Heart left ventricle (tissue), 16 donors: ENCODE data around the gene GGCX. TPM values are rescaled to one million over a fixed set of nuclear protein-coding genes. Genes with fewer than 3 reads are reported as not detected.

ENCODE experiments used
- ATAC-seq, 4 donors: fragments of 200-7000 bp; cut with Tn5 transposase; one replicate each; pipeline ENCODE4 v1.9.1; 2020 to 2022; ENCODE audit warnings: moderate library complexity in 4 of 4, mild to moderate bottlenecking in 3 of 4, moderate number of reproducible peaks in 1 of 4
- DNase-seq, 5 donors: peaks; one replicate each; pipeline ENCODE4 v3.0.0-alpha.2; 2020
- H3K27ac ChIP-seq, 12 donors: fragments of 200-600 bp; sonication (generic) in 4 of 12; one replicate each; pipeline versions ENCODE4 v1.5.0 to v1.8.0; 2016 to 2022; ENCODE audit warnings: mild to moderate bottlenecking in 2 of 12
- H3K27me3 ChIP-seq, 9 donors: fragments of 200-600 bp; sonication (generic) in 2 of 9; one replicate each; pipeline versions ENCODE4 v1.5.1 to v1.8.0; 2016 to 2022; ENCODE audit warnings: mild to moderate bottlenecking in 3 of 9
- H3K36me3 ChIP-seq, 9 donors: fragments of 200-600 bp; sonication (generic) in 2 of 9; one replicate each; pipeline versions ENCODE4 v1.5.0 to v1.8.0; 2018 to 2022; ENCODE audit warnings: mild to moderate bottlenecking in 2 of 9
- H3K4me1 ChIP-seq, 12 donors: fragments of 200-600 bp; sonication (generic) in 4 of 12; one replicate each; pipeline versions ENCODE4 v1.5.0 to v1.8.0; 2016 to 2022; ENCODE audit warnings: mild to moderate bottlenecking in 3 of 12
- H3K4me3 ChIP-seq, 12 donors: fragments of 200-600 bp; sonication (generic) in 4 of 12; one replicate each; pipeline versions ENCODE4 v1.5.0 to v1.8.0; 2017 to 2022; ENCODE audit warnings: mild to moderate bottlenecking in 9 of 12, moderate library complexity in 4 of 12
- H3K9me3 ChIP-seq, 12 donors: fragments of 200-600 bp; sonication (generic) in 4 of 12; one replicate each; pipeline versions ENCODE4 v1.5.0 to v1.8.0; 2016 to 2022; ENCODE audit warnings: mild to moderate bottlenecking in 1 of 12
- CTCF ChIP-seq, 12 donors: fragments of 200-600 bp; sonication (generic) in 4 of 12; IDR thresholded peaks; one replicate each; pipeline versions ENCODE4 v1.5.0 to v1.8.0; 2018 to 2022; ENCODE audit warnings: antibody characterized with exemption in 12 of 12, mild to moderate bottlenecking in 5 of 12
- POLR2A ChIP-seq, 2 donors: fragments of 450-650 bp; IDR thresholded peaks; one replicate each; pipeline ENCODE4 v1.6.1; 2017; ENCODE audit warnings: antibody characterized with exemption in 2 of 2, mild to moderate bottlenecking in 2 of 2, moderate library complexity in 2 of 2
- WGBS, 4 donors: extraction: QIAGEN DNeasy Blood & Tissue Kit in 2 of 4; methylation state at CpG; one replicate each; pipeline versions ENCODE4 v1.1.5 to v1.1.7; 2013 to 2018; 5-methylcytosine and 5-hydroxymethylcytosine counted together
- intact Hi-C, 10 donors: fragments of 100-400 bp; cut with DNase I; formaldehyde crosslinking; loops; one replicate each; pipeline versions ENCODE4 v1.11.1 to v1.14.2; 2022
- polyA plus RNA-seq, 2 donors: library from polyadenylated mRNA; stranded (reverse); fragments of 200-250 nt; gene quantifications; one replicate each; pipeline ENCODE4 v1.2.3, GENCODE V29; 2013
- total RNA-seq, 9 donors: library from RNA; depleted of rRNA in 2 of 9; stranded (reverse); fragments of >200 nt in 2 of 9; fragmentation: NEBNext Ultra II Directional in 3 of 9; extraction: Animal tissue kit (Norgen Biotek cat#: 25700) in 3 of 9; gene quantifications; one replicate each; pipeline versions ENCODE4 v1.1.0 to v1.2.4, GENCODE V29; 2016 to 2023
- donor health status: ischemic (EF 13 %, LVEDD 7.1; RV severe dilation, severe dysfunction).
- donor health status: healthy with polysubstance abuse.
- donor health status: DM: no; HTN: yes; CAD: no.
- donor health status: DM: no; HTN: no; CAD: no.
- donor health status: ischemic (EF 25% LVEDD 6.9; RV normal size, moderate dysfunction).
- donor health status: ischemic (EF 25% LVEDD 5.7; RV mildly dilated, moderate dysfunction).
- donor health status: healthy.
- donor health status: DM: yes; HTN: yes; CAD: no.
- donor health status: ischemic (EF 35%, LVEDD 5.7; RV mildly dilated, moderate dysfunction).
- donor health status: nonischemic (EF 11% LVEDD 7.7; RV severe dilation, severe dysfunction).
- donor health status: DM: yes; HTN: yes; CAD: no.
- donor health status: PGD.
- donor health status: ischemic (EF 29% LVEDD 5.4; RV normal size, mild dysfunction).
- donor health status: nonischemic (EF 23%, LVEDD 6.1; RV moderate dilation, normal function).

GGCX gene
- total and polyA plus RNA-seq, 11 donors, result 12.6 to 30.7 (median 20.8) TPM

GRCh38 chr2:85558160-85558559 lies 3.1 kb downstream of the GGCX start:
- Histone ChIP-seq H3K4me3 (no peak overlapping the region), H3K27ac (no peak overlapping the region), H3K36me3 (peaks cover 0 to 64% (median 53%) of the 10 kb centered on the region in 9 donors), H3K27me3 (no peaks in the 10 kb centered on the region), H3K9me3 (no peaks in the 10 kb centered on the region), H3K4me1 (peaks cover 0 to 27% (median 14%) of the 10 kb centered on the region in 12 donors)
- DNase-seq, result no peak
- WGBS, 4 donors, result 94 to 100% (median 95%) methylated on average over 1 of the region's 1 CpG
- TF ChIP-seq POLR2A (IDR thresholded peaks at IDR 0.05), result no peak
- TF ChIP-seq CTCF (IDR thresholded peaks at IDR 0.05), result no peak
- intact Hi-C loops, result loop anchor here in 1 of 10 donors (5.0 kb wide), 1 partner anchor 59 kb away; the partner anchor contains the start of gene USP39
- no peak for ATAC-seq

- no peaks in the 10 kb centered on the region for H3K9me3 ChIP-seq
- DNase-seq, result no peak
- no peak overlapping the region for H3K4me3 ChIP-seq
- WGBS, 4 donors, result 92 to 94% (median 93%) methylated on average over 5 of the region's 5 CpGs
- H3K27ac ChIP-seq, result no peak overlapping the region
- TF ChIP-seq POLR2A (IDR thresholded peaks at IDR 0.05), result no peak
- TF ChIP-seq CTCF (IDR thresholded peaks at IDR 0.05), result no peak
- no peaks in the 10 kb centered on the region for H3K27me3 ChIP-seq
- peaks cover 0 to 74% (median 63%) of the 10 kb centered on the region in 9 donors for H3K36me3 ChIP-seq
- peaks cover 0 to 26% (median 14%) of the 10 kb centered on the region in 12 donors for H3K4me1 ChIP-seq
- ATAC-seq, result no peak
- intact Hi-C loops, result loop anchor here in 1 of 10 donors (5.0 kb wide), 1 partner anchor 60 kb away; the partner anchor contains the start of gene USP39
These were observed 4.2 kb downstream of the GGCX start for GRCh38 chr2:85557130-85557529.

- no peaks in the 10 kb centered on the region for H3K9me3 ChIP-seq
- H3K4me1 ChIP-seq, result peaks cover 0 to 34% (median 4%) of the 10 kb centered on the region in 12 donors
- DNase-seq (no peak), ATAC-seq (no peak)
- no peaks in the 10 kb centered on the region for H3K27me3 ChIP-seq
- H3K27ac ChIP-seq, result no peak overlapping the region
- intact Hi-C loops, result loop anchor here in 2 of 10 donors (5.0 kb wide), 2 partner anchors 62 to 203 kb away; partner anchors contain the start of genes ELMOD3 (in 1 of the 2), RETSAT (in 1 of the 2) and USP39 (in 1 of the 2)
- H3K36me3 ChIP-seq, result peaks cover 0 to 94% (median 80%) of the 10 kb centered on the region in 9 donors
- TF ChIP-seq POLR2A (IDR thresholded peaks at IDR 0.05) (no peak), CTCF (IDR thresholded peaks at IDR 0.05) (no peak)
- H3K4me3 ChIP-seq, result no peak overlapping the region
- WGBS, 4 donors, result 92 to 97% (median 92%) methylated on average over 3 of the region's 3 CpGs
These were observed 6.2 kb downstream of the GGCX start for GRCh38 chr2:85554980-85555612.

- Histone ChIP-seq H3K27ac (no peak overlapping the region), H3K27me3 (no peaks in the 10 kb centered on the region), H3K36me3 (peaks cover 0 to 100% (median 77%) of the 10 kb centered on the region in 9 donors), H3K4me1 (peaks cover 0 to 26% (median 0%) of the 10 kb centered on the region in 12 donors), H3K4me3 (no peak overlapping the region), H3K9me3 (no peaks in the 10 kb centered on the region)
- no peak for TF ChIP-seq POLR2A (IDR thresholded peaks at IDR 0.05)
- TF ChIP-seq CTCF (IDR thresholded peaks at IDR 0.05), result no peak
- ATAC-seq, result no peak
- 71 to 85% (median 79%) methylated on average over 6 of the region's 6 CpGs for WGBS, 4 donors
- DNase-seq, result no peak
- intact Hi-C loops, result loop anchor here in 3 of 10 donors (2.0 to 5.0 kb wide), 2 partner anchors 132 to 201 kb away; partner anchors contain the start of genes ELMOD3 (in 1 of the 3) and RETSAT (in 1 of the 3)
These were observed 8.1 kb downstream of the GGCX start for GRCh38 chr2:85553184-85553583.
